Activated T-cell treated with anti-CD3 and anti-CD28 coated beads, Interleukin-2, amount 50 U/mL, for 4 hours (primary cell): Measurements from ENCODE around the gene PCDHGB6. TPM values are rescaled to one million over a fixed set of nuclear protein-coding genes. Genes with fewer than 3 reads are reported as not detected.
"Not testable (repeated sequence)": the region's sequence is repeated elsewhere in the genome, so short reads cannot be mapped to it uniquely, and the experiment has no call there.

Experiments used
- ATAC-seq, 2 donors: fragments of 200-7000 bp; cut with Tn5 transposase; one replicate each; pipeline ENCODE4 v1.10.0; 2021
- DNase-seq: peaks from one replicate; pipeline ENCODE4 v3.0.0-alpha.2; 2020
- H3K27me3 Mint-ChIP-seq: one replicate; pipeline ENCODE4 v1.8.0; 2021; ENCODE audit warnings: low read depth, mixed read lengths
- H3K36me3 Mint-ChIP-seq: one replicate; pipeline ENCODE4 v1.8.0; 2022; ENCODE audit warnings: mixed read lengths; ENCODE audit not compliant: insufficient read depth
- H3K4me1 Mint-ChIP-seq: one replicate; pipeline ENCODE4 v1.8.0; 2021; ENCODE audit warnings: low read depth, mixed read lengths
- H3K4me3 Mint-ChIP-seq: one replicate; pipeline ENCODE4 v1.8.0; 2021; ENCODE audit warnings: mild to moderate bottlenecking, moderate library complexity, mixed read lengths
- H3K9me3 Mint-ChIP-seq: one replicate; pipeline ENCODE4 v1.8.0; 2021; ENCODE audit warnings: mixed read lengths
- total RNA-seq, 3 donors: library from RNA; stranded (reverse); gene quantifications; one replicate each; pipeline ENCODE4 v1.2.1, GENCODE V29; 2021

The PCDHGB6 gene
- total RNA-seq, 3 donors from 2014 or later: 0.08 to 0.22 (median 0.18) TPM

- no peaks in the 10 kb centered on the region for H3K36me3 Mint-ChIP-seq
- peaks cover 69% of the 10 kb centered on the region for H3K27me3 Mint-ChIP-seq
- peaks cover 18% of the 10 kb centered on the region for H3K9me3 Mint-ChIP-seq
- DNase-seq: no peak
- H3K4me1 Mint-ChIP-seq: no peaks in the 10 kb centered on the region
- no peak overlapping the region for H3K4me3 Mint-ChIP-seq
- no peak for ATAC-seq
Observed at GRCh38 chr5:141399555-141400258, 8.1 kb upstream of the PCDHGB6 start.

- Mint-ChIP-seq H3K27me3 (peaks cover 74% of the 10 kb centered on the region), H3K4me1 (no peaks in the 10 kb centered on the region), H3K9me3 (peaks cover 21% of the 10 kb centered on the region), H3K36me3 (no peaks in the 10 kb centered on the region), H3K4me3 (peak within 1 kb of the TSS; percentile 65)
- DNase-seq (no peak), ATAC-seq (no peak)
Observed at GRCh38 chr5:141402553-141403243, 5.1 kb upstream of the PCDHGB6 start, which contains the start of gene PCDHGA9. Gene PCDHGA9, plus strand, starts transcription at chr5:141402778. Its CDS starts 175 bp downstream, at chr5:141402953.

DNA sequence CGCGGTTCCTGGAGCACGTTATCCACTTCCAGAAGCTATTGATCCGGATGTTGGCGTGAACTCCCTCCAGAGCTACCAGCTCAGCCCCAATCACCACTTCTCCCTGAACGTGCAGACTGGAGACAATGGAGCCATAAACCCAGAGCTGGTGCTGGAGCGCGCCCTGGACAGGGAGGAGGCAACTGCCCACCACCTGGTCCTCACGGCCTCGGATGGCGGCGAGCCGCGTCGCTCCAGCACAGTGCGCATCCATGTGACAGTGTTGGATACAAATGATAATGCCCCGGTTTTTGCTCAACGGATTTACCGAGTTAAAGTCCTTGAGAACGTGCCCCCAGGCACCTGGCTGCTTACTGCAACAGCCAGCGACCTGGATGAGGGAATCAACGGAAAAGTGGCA, 4.4 kb upstream of the PCDHGB6 start:
- Mint-ChIP-seq H3K4me3 (no peak overlapping the region), H3K36me3 (peaks cover 2% of the 10 kb centered on the region)
- no peak for DNase-seq

DNA sequence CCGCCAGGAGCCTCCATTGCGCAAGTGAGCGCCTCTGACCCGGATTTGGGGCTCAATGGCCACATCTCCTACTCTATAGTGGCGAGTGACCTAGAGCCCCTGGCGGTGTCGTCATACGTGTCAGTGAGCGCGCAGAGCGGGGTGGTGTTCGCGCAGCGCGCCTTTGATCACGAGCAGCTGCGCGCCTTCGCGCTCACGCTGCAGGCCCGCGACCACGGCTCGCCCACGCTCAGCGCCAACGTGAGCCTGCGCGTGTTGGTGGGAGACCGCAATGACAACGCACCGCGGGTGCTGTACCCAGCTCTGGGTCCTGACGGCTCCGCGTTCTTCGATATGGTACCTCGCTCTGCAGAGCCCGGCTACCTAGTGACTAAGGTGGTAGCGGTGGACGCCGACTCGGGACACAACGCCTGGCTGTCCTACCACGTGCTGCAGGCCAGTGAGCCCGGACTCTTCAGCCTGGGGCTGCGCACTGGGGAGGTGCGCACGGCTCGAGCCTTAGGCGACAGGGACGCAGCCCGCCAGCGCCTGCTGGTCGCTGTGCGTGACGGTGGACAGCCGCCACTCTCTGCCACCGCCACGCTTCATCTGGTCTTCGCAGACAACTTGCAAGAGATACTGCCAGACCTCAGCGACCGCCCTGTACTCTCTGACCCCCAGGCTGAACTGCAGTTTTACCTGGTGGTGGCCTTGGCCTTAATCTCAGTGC, 1.9 kb downstream of the PCDHGB6 start:
- Mint-ChIP-seq H3K27me3 (peaks cover 82% of the 10 kb centered on the region), H3K4me1 (peaks cover 14% of the 10 kb centered on the region), H3K9me3 (peaks cover 26% of the 10 kb centered on the region), H3K4me3 (no peak overlapping the region), H3K36me3 (peaks cover 15% of the 10 kb centered on the region)
- ATAC-seq: no peak
- DNase-seq: no peak

More for the DNA sequence above, 4.4 kb upstream of the PCDHGB6 start:
- Mint-ChIP-seq H3K4me1 (peaks cover 2% of the 10 kb centered on the region), H3K27me3 (peaks cover 81% of the 10 kb centered on the region), H3K9me3 (peaks cover 25% of the 10 kb centered on the region)
- ATAC-seq: no peak

GRCh38 chr5:141411575-141411974, 3.8 kb downstream of the PCDHGB6 start:
- Mint-ChIP-seq H3K9me3 (peaks cover 19% of the 10 kb centered on the region), H3K36me3 (peaks cover 15% of the 10 kb centered on the region)

GRCh38 chr5:141412854-141413539, 5.2 kb downstream of the PCDHGB6 start, which contains the start of gene PCDHGA10:
Gene PCDHGA10, plus strand, starts transcription at chr5:141412987. Its CDS starts 189 bp downstream, at chr5:141413176.
- Mint-ChIP-seq H3K4me1 (peaks cover 16% of the 10 kb centered on the region), H3K4me3 (peak within 1 kb of the TSS; percentile 84), H3K27me3 (peaks cover 81% of the 10 kb centered on the region), H3K36me3 (peaks cover 18% of the 10 kb centered on the region), H3K9me3 (peaks cover 22% of the 10 kb centered on the region)
- ATAC-seq: peak; percentile 73 to 76
- DNase-seq: peak; percentile 38

More at GRCh38 chr5:141411575-141411974, 3.8 kb downstream of the PCDHGB6 start:
- DNase-seq (no peak), ATAC-seq (no peak)
- H3K27me3 Mint-ChIP-seq: peaks cover 78% of the 10 kb centered on the region
- peaks cover 14% of the 10 kb centered on the region for H3K4me1 Mint-ChIP-seq
- no peak overlapping the region for H3K4me3 Mint-ChIP-seq

DNA sequence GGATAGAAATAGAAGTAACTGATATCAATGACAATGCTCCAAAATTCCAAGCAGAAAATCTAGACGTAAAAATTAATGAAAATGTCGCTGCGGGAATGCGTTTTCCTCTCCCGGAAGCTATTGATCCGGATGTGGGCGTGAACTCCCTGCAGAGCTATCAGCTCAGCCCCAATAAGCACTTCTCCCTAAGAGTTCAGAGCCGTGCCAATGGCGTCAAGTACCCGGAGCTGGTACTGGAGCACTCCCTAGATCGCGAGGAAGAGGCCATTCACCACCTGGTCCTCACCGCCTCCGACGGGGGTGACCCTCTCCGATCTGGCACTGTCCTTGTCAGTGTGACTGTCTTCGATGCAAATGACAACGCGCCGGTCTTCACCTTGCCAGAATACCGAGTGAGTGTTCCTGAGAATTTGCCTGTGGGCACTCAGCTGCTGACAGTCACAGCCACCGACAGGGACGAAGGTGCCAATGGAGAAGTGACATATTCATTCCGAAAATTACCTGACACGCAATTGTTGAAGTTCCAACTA, 5.8 kb downstream of the PCDHGB6 start:
- peaks cover 24% of the 10 kb centered on the region for H3K9me3 Mint-ChIP-seq
- H3K4me3 Mint-ChIP-seq: peak overlapping the region; percentile 84
- peaks cover 16% of the 10 kb centered on the region for H3K4me1 Mint-ChIP-seq
- peaks cover 81% of the 10 kb centered on the region for H3K27me3 Mint-ChIP-seq
- H3K36me3 Mint-ChIP-seq: peaks cover 19% of the 10 kb centered on the region
- no peak for ATAC-seq
- DNase-seq: no peak

DNA sequence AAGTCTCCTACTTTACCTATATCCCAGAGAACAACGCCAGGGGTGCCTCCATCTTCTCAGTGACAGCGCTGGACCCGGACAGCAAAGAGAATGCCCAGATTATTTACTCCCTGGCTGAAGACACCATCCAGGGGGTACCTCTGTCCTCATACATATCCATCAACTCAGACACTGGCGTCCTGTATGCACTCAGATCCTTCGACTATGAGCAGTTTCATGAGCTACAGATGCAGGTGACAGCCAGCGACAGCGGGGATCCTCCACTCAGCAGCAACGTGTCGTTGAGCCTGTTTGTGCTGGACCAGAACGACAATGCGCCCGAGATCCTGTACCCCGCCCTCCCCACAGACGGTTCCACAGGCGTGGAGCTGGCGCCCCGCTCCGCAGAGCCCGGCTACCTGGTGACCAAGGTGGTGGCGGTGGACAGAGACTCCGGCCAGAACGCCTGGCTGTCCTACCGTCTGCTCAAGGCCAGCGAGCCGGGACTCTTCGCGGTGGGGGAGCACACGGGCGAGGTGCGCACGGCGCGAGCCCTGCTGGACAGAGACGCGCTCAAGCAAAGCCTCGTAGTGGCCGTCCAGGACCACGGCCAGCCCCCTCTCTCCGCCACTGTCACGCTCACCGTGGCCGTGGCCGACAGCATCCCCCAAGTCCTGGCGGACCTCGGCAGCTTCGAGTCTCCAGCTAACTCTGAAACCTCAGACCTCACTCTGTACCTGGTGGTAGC, 6.9 kb downstream of the PCDHGB6 start:
- DNase-seq, ATAC-seq, H3K4me3 Mint-ChIP-seq: not testable (repeated sequence)
- Mint-ChIP-seq H3K36me3 (peaks cover 16% of the 10 kb centered on the region), H3K27me3 (peaks cover 79% of the 10 kb centered on the region), H3K9me3 (peaks cover 21% of the 10 kb centered on the region), H3K4me1 (peaks cover 16% of the 10 kb centered on the region)

- not testable (repeated sequence) for DNase-seq, ATAC-seq
- H3K4me1 Mint-ChIP-seq: peaks cover 16% of the 10 kb centered on the region
- H3K27me3 Mint-ChIP-seq: peaks cover 78% of the 10 kb centered on the region
- H3K9me3 Mint-ChIP-seq: peaks cover 22% of the 10 kb centered on the region
- H3K4me3 Mint-ChIP-seq: peak overlapping the region; percentile 24
- H3K36me3 Mint-ChIP-seq: peaks cover 17% of the 10 kb centered on the region
Observed at GRCh38 chr5:141415275-141415618, 7.4 kb downstream of the PCDHGB6 start.

GRCh38 chr5:141417494-141418172, 9.8 kb downstream of the PCDHGB6 start, which contains the start of gene PCDHGB7:
Gene PCDHGB7, plus strand, starts transcription at chr5:141417677. Its CDS starts 183 bp downstream, at chr5:141417860.
- ATAC-seq: peak; percentile 64 to 72
- not testable (repeated sequence) for DNase-seq
- peaks cover 16% of the 10 kb centered on the region for H3K4me1 Mint-ChIP-seq
- H3K36me3 Mint-ChIP-seq: peaks cover 18% of the 10 kb centered on the region
- peak within 1 kb of the TSS; percentile 66 for H3K4me3 Mint-ChIP-seq
- peaks cover 31% of the 10 kb centered on the region for H3K9me3 Mint-ChIP-seq
- peaks cover 88% of the 10 kb centered on the region for H3K27me3 Mint-ChIP-seq

GRCh38 chr5:141419074-141419880, 11.5 kb downstream of the PCDHGB6 start:
- Mint-ChIP-seq H3K4me3 (no peak overlapping the region), H3K4me1 (peaks cover 8% of the 10 kb centered on the region), H3K9me3 (peaks cover 35% of the 10 kb centered on the region), H3K36me3 (peaks cover 15% of the 10 kb centered on the region), H3K27me3 (peaks cover 81% of the 10 kb centered on the region)
- DNase-seq (no peak), ATAC-seq (no peak)

DNA sequence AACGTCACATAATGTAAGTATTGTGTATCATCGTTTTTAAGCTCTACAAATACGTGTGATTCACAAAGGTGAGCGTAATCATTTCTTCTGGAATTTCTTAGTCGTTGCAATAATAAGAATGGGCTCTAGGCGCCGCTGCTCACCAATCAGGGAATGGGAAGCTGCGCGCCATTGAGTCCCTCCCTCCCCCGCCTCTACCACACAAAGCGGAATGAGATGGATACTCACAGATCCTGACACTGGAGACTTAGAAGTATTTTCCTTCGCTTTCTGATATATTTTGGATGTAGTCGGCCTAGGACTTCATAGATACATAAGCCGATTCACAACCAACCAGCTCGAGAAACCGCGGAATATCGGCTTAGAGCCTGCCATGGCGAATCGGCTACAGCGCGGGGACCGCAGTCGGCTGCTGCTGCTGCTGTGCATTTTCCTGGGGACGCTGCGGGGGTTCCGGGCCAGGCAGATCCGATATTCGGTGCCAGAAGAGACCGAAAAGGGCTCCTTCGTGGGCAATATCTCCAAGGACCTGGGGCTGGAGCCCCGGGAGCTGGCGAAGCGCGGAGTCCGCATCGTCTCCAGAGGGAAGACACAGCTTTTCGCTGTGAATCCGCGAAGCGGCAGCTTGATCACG, 13.2 kb downstream of the PCDHGB6 start, which contains the start of gene PCDHGA11:
TSS of gene PCDHGA11 (plus strand) at position 197 of the 634 bp plus-strand sequence. CDS start at position 374, 177 bp downstream.
- Mint-ChIP-seq H3K4me1 (peaks cover 4% of the 10 kb centered on the region), H3K27me3 (peaks cover 77% of the 10 kb centered on the region), H3K4me3 (peak within 1 kb of the TSS; percentile 71), H3K36me3 (peaks cover 14% of the 10 kb centered on the region), H3K9me3 (peaks cover 31% of the 10 kb centered on the region)
- DNase-seq (no peak), ATAC-seq (peak; percentile 50 to 54)
